ENCODE data around the gene RAB41. TPM values are rescaled to one million over a fixed set of nuclear protein-coding genes. Genes with fewer than 3 reads are reported as not detected.

The RAB41 gene
- total and polyA plus RNA-seq, 2 donors (not counting 3 experiments of a cell fraction or from before 2014, with no cell fraction given): not detected

DNA sequence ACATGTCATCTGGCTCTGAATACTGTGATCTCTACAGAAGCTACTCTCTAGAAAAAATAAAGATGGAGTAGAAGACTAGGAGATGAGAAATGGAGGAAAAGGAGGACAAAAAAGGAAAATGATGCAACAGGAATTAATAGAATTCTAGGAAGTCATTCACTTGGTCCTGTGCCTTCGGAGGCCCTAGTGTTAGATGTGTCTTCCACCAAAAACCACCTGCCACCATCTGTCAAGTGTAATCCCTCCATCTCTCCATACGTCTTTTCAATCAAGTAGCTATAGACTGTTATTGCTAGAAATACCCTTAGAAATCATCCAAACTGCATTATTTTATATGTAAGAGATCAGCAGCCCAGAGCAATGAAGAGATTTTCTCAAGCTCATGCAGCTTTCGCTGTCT lies 2.9 kb upstream of the RAB41 start:
- Histone ChIP-seq H2AFZ (ENCODE audit: low read depth, low read length) (no peak overlapping the region), H3K79me2 (ENCODE audit: control insufficient read depth, insufficient read depth, low read length) (no peaks in the 10 kb centered on the region), H3K4me1 (ENCODE audit: control insufficient read depth, extremely low read depth, insufficient read depth, low read length) (no peaks in the 10 kb centered on the region), H3K4me3 (replicated peaks in 1 of 3; ENCODE audit: insufficient read depth in 1 of 3, low read depth in 1 of 3, low read length in 3 of 3) (no peak overlapping the region), H3K27ac (ENCODE audit: insufficient read depth, low read depth, low read length) (no peak overlapping the region), H3K9me1 (replicated peaks; ENCODE audit: control insufficient read depth, extremely low read depth, insufficient read depth, low read length) (no peaks in the 10 kb centered on the region), H3K9ac (replicated peaks; ENCODE audit: extremely low read depth, insufficient read depth, low read length) (no peak overlapping the region), H3K27me3 (ENCODE audit: control insufficient read depth in 2 of 2, insufficient read depth in 2 of 2, low read length in 2 of 2) (no peaks in the 10 kb centered on the region), H3K4me2 (ENCODE audit: insufficient read depth, low read length) (no peak overlapping the region), H3K36me3 (ENCODE audit: control insufficient read depth in 2 of 2, extremely low read depth in 1 of 2, insufficient read depth in 2 of 2, low read length in 2 of 2) (no peaks in the 10 kb centered on the region), H4K20me1 (replicated peaks; ENCODE audit: control insufficient read depth, extremely low read depth, insufficient read depth, low read length) (no peaks in the 10 kb centered on the region), H3K9me3 (replicated peaks; ENCODE audit: control insufficient read depth, insufficient read depth, low read length) (no peaks in the 10 kb centered on the region)
- intact Hi-C loops (cut with micrococcal nuclease) (no loop called here), dilution Hi-C loops (cut with MboI; ENCODE audit: extremely low pct_ligation_motif_present, low sequenced_read_pairs) (no loop called here)
- no peak for TF ChIP-seq EZH2 (IDR thresholded peaks at IDR 0.05; ENCODE audit: borderline replicate concordance, low read depth, low read length, severe bottlenecking)
- TF ChIP-seq GATA2 (IDR thresholded peaks at IDR 0.05; ENCODE audit: insufficient read depth, insufficient read length, low read depth, low read length): no peak
- TF ChIP-seq POLR2AphosphoS5 (IDR thresholded peaks at IDR 0.05; ENCODE audit: insufficient read depth, low read depth, low read length): no peak
- no peak for TF ChIP-seq FOS (IDR thresholded peaks at IDR 0.05; ENCODE audit: borderline replicate concordance, insufficient read depth, low read length)
- TF ChIP-seq, protein P1, sequence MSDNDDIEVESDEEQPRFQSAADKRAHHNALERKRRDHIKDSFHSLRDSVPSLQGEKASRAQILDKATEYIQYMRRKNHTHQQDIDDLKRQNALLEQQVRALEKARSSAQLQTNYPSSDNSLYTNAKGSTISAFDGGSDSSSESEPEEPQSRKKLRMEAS (IDR thresholded peaks at IDR 0.05; ENCODE audit: insufficient read depth, insufficient read length): no peak
- no peak for TF ChIP-seq MYC (IDR thresholded peaks at IDR 0.05; ENCODE audit: low read depth, low read length)
- TF ChIP-seq JUN (IDR thresholded peaks at IDR 0.05; ENCODE audit: borderline replicate concordance, insufficient read depth, insufficient read length, low read depth): no peak
- no peak for TF ChIP-seq POLR2A (IDR thresholded peaks at IDR 0.05; ENCODE audit: low read depth, low read length)
- ChIA-PET CTCF (no interaction called here), POLR2A (no interaction called here)
- FAIRE-seq: no peak
- no peak for DNase-seq (ENCODE audit: low read depth, low spot score)
- no TSS peak for BruUV-seq (replicated peaks)

DNA sequence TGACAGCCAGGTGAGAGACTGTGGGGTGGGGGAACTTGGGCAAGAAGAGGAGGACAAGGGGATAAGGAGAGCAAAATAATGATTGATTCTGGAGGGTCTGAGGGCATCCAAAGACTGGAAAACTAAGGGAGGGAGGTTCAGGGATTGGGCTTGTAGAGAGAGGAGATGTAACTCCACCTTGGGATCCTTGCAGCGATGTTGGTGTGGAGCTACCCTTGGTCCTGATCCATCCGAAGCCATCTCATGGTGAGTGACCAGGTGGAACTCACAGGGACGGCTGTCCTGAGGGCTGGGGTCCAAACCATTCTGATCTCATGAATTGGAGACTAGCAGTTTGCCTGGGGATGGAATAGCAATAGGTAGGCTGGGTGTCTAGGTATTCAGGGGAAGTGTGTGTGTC lies 1.4 kb upstream of the RAB41 start:
- Histone ChIP-seq H4K20me1 (replicated peaks; ENCODE audit: control insufficient read depth, extremely low read depth, insufficient read depth, low read length) (no peaks in the 10 kb centered on the region), H3K36me3 (ENCODE audit: control insufficient read depth in 2 of 2, extremely low read depth in 1 of 2, insufficient read depth in 2 of 2, low read length in 2 of 2) (no peaks in the 10 kb centered on the region), H3K9me1 (replicated peaks; ENCODE audit: control insufficient read depth, extremely low read depth, insufficient read depth, low read length) (no peaks in the 10 kb centered on the region), H3K9me3 (replicated peaks; ENCODE audit: control insufficient read depth, insufficient read depth, low read length) (no peaks in the 10 kb centered on the region), H2AFZ (ENCODE audit: low read depth, low read length) (no peak overlapping the region), H3K9ac (replicated peaks; ENCODE audit: extremely low read depth, insufficient read depth, low read length) (no peak overlapping the region), H3K4me2 (ENCODE audit: insufficient read depth, low read length) (no peak overlapping the region), H3K27me3 (ENCODE audit: control insufficient read depth in 2 of 2, insufficient read depth in 2 of 2, low read length in 2 of 2) (no peaks in the 10 kb centered on the region), H3K4me1 (ENCODE audit: control insufficient read depth, extremely low read depth, insufficient read depth, low read length) (no peaks in the 10 kb centered on the region), H3K27ac (ENCODE audit: insufficient read depth, low read depth, low read length) (no peak overlapping the region), H3K79me2 (ENCODE audit: control insufficient read depth, insufficient read depth, low read length) (no peaks in the 10 kb centered on the region), H3K4me3 (replicated peaks in 1 of 3; ENCODE audit: insufficient read depth in 1 of 3, low read depth in 1 of 3, low read length in 3 of 3) (no peak overlapping the region)
- ChIA-PET CTCF (no interaction called here), POLR2A (no interaction called here)
- DNase-seq (ENCODE audit: low read depth, low spot score) (no peak), FAIRE-seq (no peak)
- TF ChIP-seq POLR2A (IDR thresholded peaks at IDR 0.05; ENCODE audit: low read depth, low read length) (no peak), EZH2 (IDR thresholded peaks at IDR 0.05; ENCODE audit: borderline replicate concordance, low read depth, low read length, severe bottlenecking) (no peak), FOS (IDR thresholded peaks at IDR 0.05; ENCODE audit: borderline replicate concordance, insufficient read depth, low read length) (no peak), JUN (IDR thresholded peaks at IDR 0.05; ENCODE audit: borderline replicate concordance, insufficient read depth, insufficient read length, low read depth) (no peak), MYC (IDR thresholded peaks at IDR 0.05; ENCODE audit: low read depth, low read length) (no peak), POLR2AphosphoS5 (IDR thresholded peaks at IDR 0.05; ENCODE audit: insufficient read depth, low read depth, low read length) (no peak), GATA2 (IDR thresholded peaks at IDR 0.05; ENCODE audit: insufficient read depth, insufficient read length, low read depth, low read length) (no peak)
- TF ChIP-seq, protein P1 (IDR thresholded peaks at IDR 0.05; ENCODE audit: insufficient read depth, insufficient read length): no peak
- TF ChIP-seq, protein P2, sequence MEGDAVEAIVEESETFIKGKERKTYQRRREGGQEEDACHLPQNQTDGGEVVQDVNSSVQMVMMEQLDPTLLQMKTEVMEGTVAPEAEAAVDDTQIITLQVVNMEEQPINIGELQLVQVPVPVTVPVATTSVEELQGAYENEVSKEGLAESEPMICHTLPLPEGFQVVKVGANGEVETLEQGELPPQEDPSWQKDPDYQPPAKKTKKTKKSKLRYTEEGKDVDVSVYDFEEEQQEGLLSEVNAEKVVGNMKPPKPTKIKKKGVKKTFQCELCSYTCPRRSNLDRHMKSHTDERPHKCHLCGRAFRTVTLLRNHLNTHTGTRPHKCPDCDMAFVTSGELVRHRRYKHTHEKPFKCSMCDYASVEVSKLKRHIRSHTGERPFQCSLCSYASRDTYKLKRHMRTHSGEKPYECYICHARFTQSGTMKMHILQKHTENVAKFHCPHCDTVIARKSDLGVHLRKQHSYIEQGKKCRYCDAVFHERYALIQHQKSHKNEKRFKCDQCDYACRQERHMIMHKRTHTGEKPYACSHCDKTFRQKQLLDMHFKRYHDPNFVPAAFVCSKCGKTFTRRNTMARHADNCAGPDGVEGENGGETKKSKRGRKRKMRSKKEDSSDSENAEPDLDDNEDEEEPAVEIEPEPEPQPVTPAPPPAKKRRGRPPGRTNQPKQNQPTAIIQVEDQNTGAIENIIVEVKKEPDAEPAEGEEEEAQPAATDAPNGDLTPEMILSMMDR (IDR thresholded peaks at IDR 0.05; ENCODE audit: extremely low read depth in 1 of 2, insufficient read depth in 1 of 2, low read depth in 1 of 2, low read length in 2 of 2): no peak
- intact Hi-C loops (cut with micrococcal nuclease): no loop called here
- dilution Hi-C loops (cut with MboI; ENCODE audit: extremely low pct_ligation_motif_present, low sequenced_read_pairs): no loop called here
- no TSS peak for BruUV-seq (replicated peaks)
